H1 (cell line): Measurements from ENCODE around the gene IRF9. TPM values are rescaled to one million over a fixed set of nuclear protein-coding genes. Genes with fewer than 3 reads are reported as not detected.

Experiments
- CTCF ChIA-PET: fragments of 300-600 bp; sonication (Branson Sonifier 250); formaldehyde crosslinking; loops from one replicate; lab custom pipeline; 2021; ENCODE audit not compliant: partially characterized antibody; lab: Charles Lee
- POLR2A ChIA-PET: fragments of 300-600 bp; sonication (Branson Sonifier 250); formaldehyde crosslinking; loops from one replicate; lab custom pipeline; 2021; ENCODE audit warnings: inconsistent platforms; ENCODE audit not compliant: partially characterized antibody; lab: Charles Lee
- DNase-seq, 2 experiments: peaks; one replicate each; pipeline versions ENCODE4 v3.0.0 to v3.0.0-alpha.2; 2010 to 2022; ENCODE audit warnings: low spot score in 2 of 2, low read depth in 1 of 2, mixed read lengths in 1 of 2
- FAIRE-seq: peaks from 2 replicates; lab custom pipeline; 2011; peaks lifted over from hg19 to GRCh38; lab: Jason Lieb, UNC
- H2AFZ ChIP-seq: 2 replicates; pipeline ENCODE4 v1.8.1; 2012; ENCODE audit warnings: low read length, inconsistent platforms
- H2AK5ac ChIP-seq: 2 replicates; pipeline ENCODE4 v1.6.1; 2013; ENCODE audit warnings: low read depth, low read length
- H2BK120ac ChIP-seq: replicated peaks from 2 replicates; pipeline ENCODE3; 2013; ENCODE audit warnings: low read depth, low read length, inconsistent platforms
- H2BK12ac ChIP-seq: 2 replicates; pipeline ENCODE4 v1.6.1; 2013; ENCODE audit warnings: low read depth, low read length
- H2BK15ac ChIP-seq: 2 replicates; pipeline ENCODE4 v1.6.1; 2013; ENCODE audit warnings: low read length
- H2BK20ac ChIP-seq: 2 replicates; pipeline ENCODE4 v1.6.1; 2013; ENCODE audit warnings: low read length
- H2BK5ac ChIP-seq: 2 replicates; pipeline ENCODE4 v1.6.1; 2013; ENCODE audit warnings: low read depth, low read length
- H3K14ac ChIP-seq: 2 replicates; pipeline ENCODE4 v1.6.1; 2013; ENCODE audit warnings: inconsistent platforms; ENCODE audit not compliant: insufficient read length
- H3K18ac ChIP-seq: 2 replicates; pipeline ENCODE4 v1.6.1; 2013; ENCODE audit warnings: low read length; ENCODE audit errors: extremely low read depth
- H3K23ac ChIP-seq: 2 replicates; pipeline ENCODE4 v1.6.1; 2013; ENCODE audit warnings: inconsistent platforms; ENCODE audit not compliant: insufficient read length
- H3K23me2 ChIP-seq: 2 replicates; pipeline ENCODE4 v1.6.1; 2013; ENCODE audit warnings: low read depth, low read length
- H3K27ac ChIP-seq: 2 replicates; pipeline ENCODE4 v1.6.1; 2011; ENCODE audit warnings: low read depth, low read length, inconsistent platforms
- H3K27me3 ChIP-seq, 4 experiments: replicated peaks in 1 of 4; 1 replicate in 1 of 4; 2 replicates in 3 of 4; pipeline versions ENCODE4 v1.6.1 to v1.8.1; 2011 to 2013; ENCODE audit warnings: low read length in 3 of 4, mild to moderate bottlenecking in 3 of 4, inconsistent platforms in 2 of 4, mixed read lengths in 2 of 4, moderate library complexity in 1 of 4; ENCODE audit not compliant: control insufficient read depth in 3 of 4, insufficient read depth in 3 of 4; ENCODE audit errors: extremely low read depth in 1 of 4
- H3K36me3 ChIP-seq, 4 experiments: 2 replicates each; pipeline versions ENCODE4 v1.6.1 to v1.8.1; 2011 to 2013; ENCODE audit warnings: mild to moderate bottlenecking in 4 of 4, low read length in 3 of 4, moderate library complexity in 2 of 4, control low read depth in 1 of 4, inconsistent platforms in 1 of 4; ENCODE audit not compliant: insufficient read depth in 4 of 4, control insufficient read depth in 2 of 4
- H3K4ac ChIP-seq: replicated peaks from 2 replicates; pipeline ENCODE3; 2013; ENCODE audit warnings: low read length, low read depth, mixed read lengths, inconsistent platforms; ENCODE audit not compliant: insufficient read length
- H3K4me1 ChIP-seq, 4 experiments: replicated peaks in 1 of 4; 1 replicate in 1 of 4; 2 replicates in 3 of 4; pipeline versions ENCODE4 v1.6.1 to v1.8.1; 2011 to 2013; ENCODE audit warnings: low read length in 3 of 4, inconsistent platforms in 2 of 4, mixed read lengths in 1 of 4; ENCODE audit not compliant: insufficient read depth in 4 of 4, control insufficient read depth in 3 of 4
- H3K4me2 ChIP-seq, 2 experiments: 2 replicates each; pipeline versions ENCODE4 v1.6.1 to v1.8.1; 2011 to 2013; ENCODE audit warnings: low read depth in 2 of 2, low read length in 2 of 2, control low read depth in 1 of 2, inconsistent platforms in 1 of 2, mild to moderate bottlenecking in 1 of 2; ENCODE audit not compliant: insufficient read depth in 1 of 2
- H3K4me3 ChIP-seq, 4 experiments: fragments of 200-600, 300-600 bp in 1 of 4; sonication (generic), shearing (Covaris generic), sonication (Bioruptor Twin) in 1 of 4; 2 replicates each; pipeline versions ENCODE4 v1.5.1 to v1.8.1; 2011 to 2016; ENCODE audit warnings: low read length in 4 of 4, low read depth in 3 of 4, control low read depth in 2 of 4, inconsistent platforms in 2 of 4, mild to moderate bottlenecking in 2 of 4, mixed read lengths in 1 of 4, moderate library complexity in 1 of 4; ENCODE audit not compliant: insufficient read depth in 2 of 4; ENCODE audit errors: extremely low read depth in 1 of 4
- H3K56ac ChIP-seq: replicated peaks from 2 replicates; pipeline ENCODE3; 2013; ENCODE audit warnings: low read depth, mild to moderate bottlenecking, mixed read lengths, low read length, inconsistent platforms; ENCODE audit not compliant: insufficient read length
- H3K79me1 ChIP-seq: 2 replicates; pipeline ENCODE4 v1.6.1; 2013; ENCODE audit warnings: low read depth, low read length, control low read depth
- H3K79me2 ChIP-seq, 2 experiments: 2 replicates each; pipeline versions ENCODE4 v1.6.1 to v1.8.1; 2012 to 2013; ENCODE audit warnings: low read length in 2 of 2, mild to moderate bottlenecking in 2 of 2, inconsistent platforms in 1 of 2; ENCODE audit not compliant: insufficient read depth in 2 of 2, control insufficient read depth in 1 of 2
- H3K9ac ChIP-seq, 4 experiments: replicated peaks in 1 of 4; 1 replicate in 1 of 4; 2 replicates in 3 of 4; pipeline versions ENCODE4 v1.6.1 to v1.8.1; 2011 to 2013; ENCODE audit warnings: low read depth in 3 of 4, low read length in 3 of 4, control low read depth in 2 of 4, mild to moderate bottlenecking in 2 of 4, moderate library complexity in 2 of 4, inconsistent platforms in 1 of 4; ENCODE audit errors: extremely low read depth in 1 of 4
- H3K9me3 ChIP-seq, 2 experiments: 2 replicates each; pipeline versions ENCODE4 v1.6.1 to v1.8.1; 2012 to 2013; ENCODE audit warnings: mild to moderate bottlenecking in 2 of 2, moderate library complexity in 2 of 2, control low read depth in 1 of 2, inconsistent platforms in 1 of 2, low read depth in 1 of 2, low read length in 1 of 2, mixed read lengths in 1 of 2; ENCODE audit not compliant: insufficient read depth in 2 of 2
- H4K20me1 ChIP-seq, 2 experiments: replicated peaks in 1 of 2; 2 replicates each; pipeline versions ENCODE3 to v1.8.1; 2011 to 2013; ENCODE audit warnings: inconsistent platforms in 2 of 2, low read length in 2 of 2, mild to moderate bottlenecking in 1 of 2; ENCODE audit not compliant: insufficient read depth in 2 of 2, control insufficient read depth in 1 of 2
- H4K5ac ChIP-seq: 2 replicates; pipeline ENCODE4 v1.6.1; 2013; ENCODE audit warnings: low read length, low read depth, mixed read lengths, inconsistent platforms; ENCODE audit not compliant: insufficient read length
- H4K8ac ChIP-seq: 2 replicates; pipeline ENCODE4 v1.8.0; 2013; ENCODE audit warnings: mild to moderate bottlenecking, moderate library complexity, low read length, inconsistent platforms; ENCODE audit not compliant: insufficient read depth; ENCODE audit errors: extremely low read depth
- H4K91ac ChIP-seq: replicated peaks from 2 replicates; pipeline ENCODE3; 2013; ENCODE audit warnings: low read length, mixed read lengths, inconsistent platforms; ENCODE audit not compliant: insufficient read length
- ATF3 ChIP-seq: IDR thresholded peaks from 2 replicates; pipeline ENCODE4 v1.6.1; 2011; ENCODE audit warnings: low read depth, mild to moderate bottlenecking, low read length; ENCODE audit not compliant: insufficient read depth
- CHD2 ChIP-seq: IDR thresholded peaks from 2 replicates; pipeline ENCODE4 v1.6.1; 2012; ENCODE audit warnings: low read length, improper control_type of control experiment
- CREB1 ChIP-seq: IDR thresholded peaks from 2 replicates; pipeline ENCODE4 v1.6.1; 2012; ENCODE audit warnings: inconsistent platforms
- KDM4A ChIP-seq: IDR thresholded peaks from one replicate; pipeline ENCODE4 v1.7.1; 2012; ENCODE audit warnings: low read depth, mild to moderate bottlenecking, moderate library complexity, low read length, inconsistent platforms; ENCODE audit not compliant: severe bottlenecking
- NRF1 ChIP-seq: IDR thresholded peaks from 2 replicates; pipeline ENCODE4 v1.6.1; 2011; ENCODE audit warnings: mild to moderate bottlenecking, low read depth, low read length, improper control_type of control experiment
- POLR2AphosphoS5 ChIP-seq: IDR thresholded peaks from 2 replicates; pipeline ENCODE4 v1.6.1; 2011; ENCODE audit warnings: low read depth, low read length
- POU5F1 ChIP-seq: IDR thresholded peaks from 2 replicates; pipeline ENCODE4 v1.6.1; 2011; ENCODE audit warnings: low read depth, mild to moderate bottlenecking, low read length, moderate library complexity
- RBBP5 ChIP-seq: IDR thresholded peaks from 2 replicates; pipeline ENCODE4 v1.7.1; 2012; ENCODE audit warnings: low read depth, mild to moderate bottlenecking, inconsistent platforms, low read length, moderate library complexity, borderline replicate concordance
- RFX5 ChIP-seq: IDR thresholded peaks from 2 replicates; pipeline ENCODE4 v1.6.1; 2011; ENCODE audit warnings: low read depth, low read length, improper control_type of control experiment, borderline replicate concordance
- SIRT6 ChIP-seq: IDR thresholded peaks from one replicate; pipeline ENCODE4 v1.7.1; 2012; ENCODE audit warnings: low read length, inconsistent platforms
- SP2 ChIP-seq: IDR thresholded peaks from 2 replicates; pipeline ENCODE4 v1.6.1; 2012; ENCODE audit warnings: mild to moderate bottlenecking, low read length, inconsistent platforms
- TBP ChIP-seq: IDR thresholded peaks from 2 replicates; pipeline ENCODE4 v1.6.1; 2011; ENCODE audit warnings: low read depth, low read length, improper control_type of control experiment
- USF2 ChIP-seq: IDR thresholded peaks from 2 replicates; pipeline ENCODE4 v1.6.1; 2011; ENCODE audit warnings: low read length, improper control_type of control experiment
- WGBS, 2 experiments: shearing (Covaris generic) in 1 of 2; methylation state at CpG; one replicate each; pipeline versions ENCODE4 v1.1.6 to v1.1.7; 2013 to 2015; ENCODE audit warnings: low lambda C conversion rate in 2 of 2, mixed read lengths in 2 of 2, inconsistent platforms in 1 of 2, low coverage in 1 of 2, missing lambda C conversion rate in 1 of 2; ENCODE audit not compliant: insufficient replicate concordance in 2 of 2, insufficient coverage in 1 of 2, insufficient read length in 1 of 2; ENCODE audit errors: extremely low coverage in 1 of 2, missing lambda C conversion rate in 1 of 2; 5-methylcytosine and 5-hydroxymethylcytosine counted together
- polyA plus RNA-seq, 7 experiments: library from polyadenylated mRNA; depleted of rRNA in 3 of 7; stranded (reverse) in 5 of 7; unstranded in 2 of 7; fragments of >200 nt in 5 of 7; fragments of 200-250 nt in 2 of 7; gene quantifications; 1 replicate in 5 of 7; 2 replicates in 1 of 7; 4 replicates in 1 of 7; pipeline versions ENCODE4 v1.2.1 to v1.2.3, GENCODE V29; 2011 to 2013; ENCODE audit warnings: missing spikeins in 2 of 7, mixed read lengths in 2 of 7
- total RNA-seq: library from RNA; stranded (reverse); fragmentation: NEBNext Ultra II Directional; extraction: Animal tissue kit (Norgen Biotek cat#: 25700); gene quantifications from 2 replicates; pipeline ENCODE4 v1.2.1, GENCODE V29; 2021

Gene IRF9
- total and polyA plus RNA-seq, 2 of the 8 experiments (the other 6 are each of a cell fraction or from before 2014, with no cell fraction given), result 11.4 to 13.2 TPM

GRCh38 chr14:24121210-24121609 is 39.9 kb upstream of the IRF9 start:
- H2BK20ac ChIP-seq, result no peak overlapping the region
- peaks cover 0 to 3% of the 10 kb centered on the region in 2 experiments; a peak in 2 of 4 replicates for H3K79me2 ChIP-seq
- H2BK120ac ChIP-seq, result no peak overlapping the region
- H2BK5ac ChIP-seq, result no peak overlapping the region
- no peak overlapping the region for H3K18ac ChIP-seq
- H4K91ac ChIP-seq, result no peak overlapping the region
- peaks cover 2% of the 10 kb centered on the region; the same call in 1 of the 2 replicates for H3K79me1 ChIP-seq
- FAIRE-seq (no peak), DNase-seq (no peak)
- no peak overlapping the region for H3K27ac ChIP-seq
- no peak overlapping the region for H4K8ac ChIP-seq
- H3K9me3 ChIP-seq, result no peaks in the 10 kb centered on the region
- H4K20me1 ChIP-seq, result peaks cover 0 to 3% of the 10 kb centered on the region in 2 experiments
- H3K23ac ChIP-seq, result no peak overlapping the region
- no peak overlapping the region for H2BK12ac ChIP-seq
- H3K4ac ChIP-seq, result no peak overlapping the region
- no peak overlapping the region for H2AK5ac ChIP-seq
- TF ChIP-seq NRF1 (no peak), CREB1 (no peak), POLR2AphosphoS5 (no peak), ATF3 (no peak), SP2 (no peak), RBBP5 (no peak), SIRT6 (no peak), USF2 (no peak), KDM4A (no peak), RFX5 (no peak), CHD2 (no peak), POU5F1 (no peak), TBP (no peak)
- no peak overlapping the region for H3K4me3 ChIP-seq
- H3K36me3 ChIP-seq, result peaks cover 14 to 43% (median 34%) of the 10 kb centered on the region in 4 experiments
- H3K4me1 ChIP-seq, result peaks cover 0 to 2% (median 0%) of the 10 kb centered on the region in 4 experiments; a peak in 1 of 7 replicates
- H2BK15ac ChIP-seq, result no peak overlapping the region
- H3K56ac ChIP-seq, result no peak overlapping the region
- H3K14ac ChIP-seq, result no peak overlapping the region
- 94% methylated on average over 8 of the region's 8 CpGs; no CpG with 5 or more reads in 1 of the 2 experiments for WGBS, 2 experiments
- H3K4me2 ChIP-seq, result no peak overlapping the region
- no peaks in the 10 kb centered on the region for H3K27me3 ChIP-seq
- no peak overlapping the region for H3K9ac ChIP-seq
- no peaks in the 10 kb centered on the region for H3K23me2 ChIP-seq
- no peak overlapping the region for H4K5ac ChIP-seq
- POLR2A ChIA-PET, result interaction anchor here (0.6 to 2.3 kb wide), 5 partner anchors 13 to 1122 kb away, joined by 3 to 8 read pairs (median 3); partner anchors contain the start of gene PSME1
- no peak overlapping the region for H2AFZ ChIP-seq
- CTCF ChIA-PET, result interaction anchor here (1.1 to 1.2 kb wide), 2 partner anchors 39 to 1222 kb away, joined by 3 to 4 read pairs; no protein-coding TSS in a partner anchor
